SK-N-SH (cell line): Measurements from ENCODE around the gene PNMA1.

Experiments used
- EZH2phosphoT487 ChIP-seq: fragments of 200-600 bp; sonication (generic); IDR thresholded peaks from 2 replicates; pipeline ENCODE4 v1.6.1; 2017; ENCODE audit warnings: low read depth, mixed run types, mild to moderate bottlenecking, antibody characterized with exemption, moderate library complexity, borderline replicate concordance
- MAX ChIP-seq: IDR thresholded peaks from 2 replicates; pipeline ENCODE4 v1.4.0; 2012; ENCODE audit warnings: low read depth
- POLR2AphosphoS5 ChIP-seq: IDR thresholded peaks from 2 replicates; pipeline ENCODE4 v1.6.1; 2012; ENCODE audit warnings: low read depth, low read length
- RAD21 ChIP-seq: IDR thresholded peaks from 2 replicates; pipeline ENCODE4 v1.6.1; 2012; ENCODE audit warnings: mild to moderate bottlenecking, low read length
- SIN3A ChIP-seq: IDR thresholded peaks from 2 replicates; pipeline ENCODE4 v1.6.1; 2012; ENCODE audit warnings: low read depth, mild to moderate bottlenecking, low read length, moderate library complexity, borderline replicate concordance
- TF ChIP-seq, protein P1 (sequence below): fragments of 200-600 bp; sonication (generic); IDR thresholded peaks from 2 replicates; pipeline ENCODE4 v1.6.1; 2017; ENCODE audit warnings: antibody characterized with exemption, mild to moderate bottlenecking, moderate library complexity

GRCh38 chr14:73720636-73721035 is 6.5 kb upstream of the PNMA1 start:
- TF ChIP-seq RAD21 (no peak), SIN3A (no peak), EZH2phosphoT487 (no peak), MAX (no peak), POLR2AphosphoS5 (no peak)
- TF ChIP-seq, protein P1, sequence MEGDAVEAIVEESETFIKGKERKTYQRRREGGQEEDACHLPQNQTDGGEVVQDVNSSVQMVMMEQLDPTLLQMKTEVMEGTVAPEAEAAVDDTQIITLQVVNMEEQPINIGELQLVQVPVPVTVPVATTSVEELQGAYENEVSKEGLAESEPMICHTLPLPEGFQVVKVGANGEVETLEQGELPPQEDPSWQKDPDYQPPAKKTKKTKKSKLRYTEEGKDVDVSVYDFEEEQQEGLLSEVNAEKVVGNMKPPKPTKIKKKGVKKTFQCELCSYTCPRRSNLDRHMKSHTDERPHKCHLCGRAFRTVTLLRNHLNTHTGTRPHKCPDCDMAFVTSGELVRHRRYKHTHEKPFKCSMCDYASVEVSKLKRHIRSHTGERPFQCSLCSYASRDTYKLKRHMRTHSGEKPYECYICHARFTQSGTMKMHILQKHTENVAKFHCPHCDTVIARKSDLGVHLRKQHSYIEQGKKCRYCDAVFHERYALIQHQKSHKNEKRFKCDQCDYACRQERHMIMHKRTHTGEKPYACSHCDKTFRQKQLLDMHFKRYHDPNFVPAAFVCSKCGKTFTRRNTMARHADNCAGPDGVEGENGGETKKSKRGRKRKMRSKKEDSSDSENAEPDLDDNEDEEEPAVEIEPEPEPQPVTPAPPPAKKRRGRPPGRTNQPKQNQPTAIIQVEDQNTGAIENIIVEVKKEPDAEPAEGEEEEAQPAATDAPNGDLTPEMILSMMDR = no peak
